HepG2 (cell line): ENCODE measurements around the gene AHRR. TPM values are rescaled to one million over a fixed set of nuclear protein-coding genes. Genes with fewer than 3 reads are reported as not detected.
"Not testable (repeated sequence)": the region's sequence is repeated elsewhere in the genome, so short reads cannot be mapped to it uniquely, and the experiment has no call there.

Source experiments
- ATAC-seq: fragments of 200-7000 bp; cut with Tn5 transposase; 3 replicates; pipeline ENCODE4 v1.9.1; 2020; ENCODE audit warnings: mild to moderate bottlenecking, moderate library complexity
- BruUV-seq: library from RNA; stranded (reverse); fragments of 400-500 nt; replicated peaks from 2 replicates; lab custom pipeline; 2021; lab: Mats Ljungman, UMichigan
- CTCF ChIA-PET: fragments of 300-600 bp; formaldehyde crosslinking; extraction: SDS; loops from one replicate; lab custom pipeline; 2021; ENCODE audit warnings: low total read pairs, inconsistent platforms, low intra/inter-chr PET ratio; lab: Yijun Ruan, JAX
- POLR2A ChIA-PET: fragments of 350-600 bp; sonication (Branson Sonifier 250); formaldehyde crosslinking; loops from one replicate; lab custom pipeline; 2020; ENCODE audit warnings: antibody characterized with exemption, inconsistent platforms; lab: Yijun Ruan, JAX
- DNase-seq: peaks from one replicate; pipeline ENCODE4 v3.0.0-alpha.2; 2015; ENCODE audit warnings: low spot score
- FAIRE-seq: peaks from 3 replicates; lab custom pipeline; 2011; peaks lifted over from hg19 to GRCh38; lab: Jason Lieb, UNC
- H2AFZ ChIP-seq: one replicate; pipeline ENCODE4 v1.6.1; 2011; ENCODE audit warnings: low read length, inconsistent platforms
- H3K27ac ChIP-seq: fragments of 300-600 bp; 3 replicates; pipeline ENCODE4 v1.8.0; 2011; ENCODE audit warnings: mixed run types, mild to moderate bottlenecking, mixed read lengths, low read length, inconsistent platforms; ENCODE audit not compliant: insufficient read depth; ENCODE audit errors: extremely low read length
- H3K27me3 ChIP-seq, 2 experiments: fragments of 200-600 bp in 1 of 2; 2 replicates in 1 of 2; 3 replicates in 1 of 2; pipeline versions ENCODE4 v1.6.0 to v1.8.0; 2011; ENCODE audit warnings: low read length in 2 of 2, mild to moderate bottlenecking in 2 of 2, moderate library complexity in 2 of 2, inconsistent platforms in 1 of 2; ENCODE audit not compliant: insufficient read depth in 2 of 2, control insufficient read depth in 1 of 2
- H3K36me3 ChIP-seq, 2 experiments: fragments of 200-600 bp in 1 of 2; replicated peaks in 1 of 2; 2 replicates in 1 of 2; 3 replicates in 1 of 2; pipeline versions ENCODE4 v1.5.1 to v1.8.0; 2011; ENCODE audit warnings: low read length in 2 of 2, inconsistent platforms in 1 of 2; ENCODE audit not compliant: insufficient read depth in 2 of 2, control insufficient read depth in 1 of 2
- H3K4me1 ChIP-seq: 2 replicates; pipeline ENCODE4 v1.5.1; 2012; ENCODE audit warnings: low read length, inconsistent platforms; ENCODE audit not compliant: insufficient read depth
- H3K4me2 ChIP-seq: 2 replicates; pipeline ENCODE4 v1.6.0; 2011; ENCODE audit warnings: low read depth, low read length, inconsistent platforms
- H3K4me3 ChIP-seq, 3 experiments: fragments of 200-600 bp in 1 of 3; sonication (generic), shearing (Covaris generic) in 1 of 3; replicated peaks in 1 of 3; 2 replicates each; pipeline ENCODE4 v1.5.1; 2011 to 2016; ENCODE audit warnings: low read length in 3 of 3, inconsistent platforms in 2 of 3, low read depth in 2 of 3, mild to moderate bottlenecking in 2 of 3, control low read depth in 1 of 3, mixed read lengths in 1 of 3; ENCODE audit not compliant: insufficient read depth in 1 of 3
- H3K79me2 ChIP-seq: one replicate; pipeline ENCODE4 v1.6.1; 2011; ENCODE audit warnings: low read length, inconsistent platforms; ENCODE audit not compliant: insufficient read depth
- H3K9ac ChIP-seq: 2 replicates; pipeline ENCODE4 v1.6.0; 2011; ENCODE audit warnings: mild to moderate bottlenecking, low read depth, low read length, inconsistent platforms; ENCODE audit not compliant: insufficient read depth
- H3K9me3 ChIP-seq: 2 replicates; pipeline ENCODE4 v1.5.1; 2012; ENCODE audit warnings: mild to moderate bottlenecking, low read length
- H4K20me1 ChIP-seq: 2 replicates; pipeline ENCODE4 v1.6.0; 2011; ENCODE audit warnings: inconsistent platforms, mild to moderate bottlenecking, low read length, moderate library complexity; ENCODE audit not compliant: insufficient read depth
- ATRX ChIP-seq: sonication (generic); formaldehyde crosslinking; IDR thresholded peaks from 2 replicates; pipeline ENCODE4 v1.4.0; 2020; ENCODE audit warnings: missing genetic modification reagents, borderline replicate concordance
- HMG20A ChIP-seq: IDR thresholded peaks from 2 replicates; pipeline ENCODE4 v1.6.1; 2016; ENCODE audit warnings: borderline replicate concordance
- JUND ChIP-seq: sonication (generic); formaldehyde crosslinking; IDR thresholded peaks from 2 replicates; pipeline ENCODE4 v1.8.0; 2022; ENCODE audit warnings: mild to moderate bottlenecking, missing genetic modification reagents
- NR2F6 ChIP-seq, 2 experiments: IDR thresholded peaks; 2 replicates each; pipeline ENCODE4 v1.6.1; 2016; ENCODE audit warnings: antibody characterized with exemption in 1 of 2, mild to moderate bottlenecking in 1 of 2
- POGZ ChIP-seq: sonication (generic); formaldehyde crosslinking; IDR thresholded peaks from 2 replicates; pipeline ENCODE4 v1.4.0; 2020; ENCODE audit warnings: mild to moderate bottlenecking, missing genetic modification reagents
- RXRB ChIP-seq: IDR thresholded peaks from 2 replicates; pipeline ENCODE4 v1.6.1; 2016; ENCODE audit warnings: borderline replicate concordance, missing genetic modification reagents, missing compliant biosample characterization
- SALL1 ChIP-seq: sonication (generic); formaldehyde crosslinking; IDR thresholded peaks from 2 replicates; pipeline ENCODE4 v1.8.0; 2022; ENCODE audit warnings: mild to moderate bottlenecking, missing genetic modification reagents
- ZNF260 ChIP-seq: sonication (generic); formaldehyde crosslinking; IDR thresholded peaks from 2 replicates; pipeline ENCODE4 v1.4.0; 2020; ENCODE audit warnings: missing genetic modification reagents, low read depth, mild to moderate bottlenecking, borderline replicate concordance
- ZNF333 ChIP-seq: sonication (generic); formaldehyde crosslinking; IDR thresholded peaks from 2 replicates; pipeline ENCODE4 v1.4.0; 2020; ENCODE audit warnings: mild to moderate bottlenecking, missing genetic modification reagents, borderline replicate concordance
- WGBS: methylation state at CpG from one replicate; pipeline ENCODE4 v1.1.6; 2017; ENCODE audit warnings: low lambda C conversion rate; 5-methylcytosine and 5-hydroxymethylcytosine counted together
- in situ Hi-C: cut with HindIII; loops from 2 replicates; pipeline ENCODE4 v1.10.0; 2017; ENCODE audit warnings: low pct_unique_long_range_greater_than_20kb; ENCODE audit not compliant: extremely low pct_ligation_motif_present
- intact Hi-C: fragments of 100-400 bp; cut with micrococcal nuclease; formaldehyde crosslinking; loops from one replicate; pipeline ENCODE4 v1.10.0; 2022; ENCODE audit not compliant: unreplicated experiment
- polyA plus RNA-seq, 8 experiments: library from polyadenylated mRNA; depleted of rRNA in 3 of 8; stranded (reverse) in 7 of 8; unstranded in 1 of 8; fragments of >200 nt; fragmentation: Illumina TruSeq in 4 of 8; extraction: Trizol in 4 of 8; gene quantifications; 2 replicates each; pipeline versions ENCODE4 v1.2.1 to v1.2.3, GENCODE V29; 2011 to 2016; ENCODE audit warnings: low read depth in 4 of 8, missing spikeins in 1 of 8, mixed read lengths in 1 of 8; ENCODE audit not compliant: insufficient read depth in 1 of 8
- total RNA-seq, 5 experiments: library from RNA; depleted of rRNA; stranded (reverse); fragments of >200 nt; fragmentation: Illumina TruSeq; extraction: Trizol; gene quantifications; 2 replicates each; pipeline ENCODE4 v1.2.3, GENCODE V29; 2016; ENCODE audit warnings: low read depth in 1 of 5
- TF ChIP-seq, protein P1 (sequence below): sonication (generic); formaldehyde crosslinking; IDR thresholded peaks from 2 replicates; pipeline ENCODE4 v1.4.0; 2020; ENCODE audit warnings: missing genetic modification reagents
- TF ChIP-seq, protein P2 (sequence below): sonication (generic); formaldehyde crosslinking; IDR thresholded peaks from 2 replicates; pipeline ENCODE4 v1.9.0; 2021; ENCODE audit warnings: missing genetic modification reagents, mild to moderate bottlenecking, borderline replicate concordance

The AHRR gene
- total and polyA plus RNA-seq, 2 of the 13 experiments (the other 11 are each of a cell fraction or from before 2014, with no cell fraction given), result 0.28 to 0.35 TPM

DNA sequence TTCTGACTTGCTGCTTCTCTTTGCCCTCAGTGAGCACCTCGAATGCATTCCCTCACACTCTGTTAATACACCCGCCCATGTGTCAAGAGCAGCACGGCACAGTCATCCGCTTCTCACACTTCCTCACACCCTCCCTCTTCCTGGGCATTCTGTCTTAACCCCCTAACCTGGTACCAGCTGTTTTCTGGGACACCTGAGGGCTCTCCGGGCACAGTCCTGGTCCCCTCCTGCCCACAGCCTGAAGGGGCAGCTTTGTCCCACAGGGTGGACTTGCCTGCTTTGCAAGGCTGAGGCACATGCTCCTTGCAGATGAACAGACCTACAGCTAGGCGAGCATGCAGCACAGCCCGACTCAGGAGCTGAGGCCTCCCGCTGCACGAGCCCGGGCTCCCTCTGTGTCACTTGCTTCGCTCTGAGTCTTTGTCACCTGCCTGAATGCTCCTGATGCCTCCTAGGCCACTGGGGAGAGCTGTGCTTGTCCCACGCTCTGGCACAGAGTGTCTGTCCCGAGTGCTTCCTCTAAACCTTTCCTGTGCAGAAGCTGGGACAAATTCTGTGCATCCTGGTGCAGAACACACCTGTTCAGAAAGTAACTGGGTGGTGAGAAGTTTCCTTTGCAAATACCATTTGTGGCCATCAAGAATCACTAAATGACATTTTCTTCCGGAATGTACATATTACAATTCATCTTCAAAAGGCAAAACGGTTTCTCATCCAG lies 47.8 kb downstream of the AHRR start (continued):
- TF ChIP-seq, protein P1, sequence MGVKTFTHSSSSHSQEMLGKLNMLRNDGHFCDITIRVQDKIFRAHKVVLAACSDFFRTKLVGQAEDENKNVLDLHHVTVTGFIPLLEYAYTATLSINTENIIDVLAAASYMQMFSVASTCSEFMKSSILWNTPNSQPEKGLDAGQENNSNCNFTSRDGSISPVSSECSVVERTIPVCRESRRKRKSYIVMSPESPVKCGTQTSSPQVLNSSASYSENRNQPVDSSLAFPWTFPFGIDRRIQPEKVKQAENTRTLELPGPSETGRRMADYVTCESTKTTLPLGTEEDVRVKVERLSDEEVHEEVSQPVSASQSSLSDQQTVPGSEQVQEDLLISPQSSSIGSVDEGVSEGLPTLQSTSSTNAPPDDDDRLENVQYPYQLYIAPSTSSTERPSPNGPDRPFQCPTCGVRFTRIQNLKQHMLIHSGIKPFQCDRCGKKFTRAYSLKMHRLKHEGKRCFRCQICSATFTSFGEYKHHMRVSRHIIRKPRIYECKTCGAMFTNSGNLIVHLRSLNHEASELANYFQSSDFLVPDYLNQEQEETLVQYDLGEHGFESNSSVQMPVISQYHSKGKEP (CRISPR knock-in tag), result no peak
- no peak for TF ChIP-seq ZNF333 (CRISPR knock-in tag)
- no peak for TF ChIP-seq ATRX (CRISPR knock-in tag)
- TF ChIP-seq SALL1 (CRISPR knock-in tag), result no peak
- TF ChIP-seq, protein P2, sequence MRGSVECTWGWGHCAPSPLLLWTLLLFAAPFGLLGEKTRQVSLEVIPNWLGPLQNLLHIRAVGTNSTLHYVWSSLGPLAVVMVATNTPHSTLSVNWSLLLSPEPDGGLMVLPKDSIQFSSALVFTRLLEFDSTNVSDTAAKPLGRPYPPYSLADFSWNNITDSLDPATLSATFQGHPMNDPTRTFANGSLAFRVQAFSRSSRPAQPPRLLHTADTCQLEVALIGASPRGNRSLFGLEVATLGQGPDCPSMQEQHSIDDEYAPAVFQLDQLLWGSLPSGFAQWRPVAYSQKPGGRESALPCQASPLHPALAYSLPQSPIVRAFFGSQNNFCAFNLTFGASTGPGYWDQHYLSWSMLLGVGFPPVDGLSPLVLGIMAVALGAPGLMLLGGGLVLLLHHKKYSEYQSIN (CRISPR knock-in tag), result no peak
- no peak for TF ChIP-seq RXRB (CRISPR knock-in tag)
- no peak for TF ChIP-seq POGZ
- TF ChIP-seq HMG20A (CRISPR knock-in tag), result no peak
- no peak for TF ChIP-seq ZNF260 (CRISPR knock-in tag)
- TF ChIP-seq NR2F6 (IDR thresholded peaks at IDR 0.05), result no peak
- TF ChIP-seq NR2F6 (CRISPR knock-in tag; IDR thresholded peaks at IDR 0.05), result no peak
- TF ChIP-seq JUND (CRISPR knock-in tag), result no peak

DNA sequence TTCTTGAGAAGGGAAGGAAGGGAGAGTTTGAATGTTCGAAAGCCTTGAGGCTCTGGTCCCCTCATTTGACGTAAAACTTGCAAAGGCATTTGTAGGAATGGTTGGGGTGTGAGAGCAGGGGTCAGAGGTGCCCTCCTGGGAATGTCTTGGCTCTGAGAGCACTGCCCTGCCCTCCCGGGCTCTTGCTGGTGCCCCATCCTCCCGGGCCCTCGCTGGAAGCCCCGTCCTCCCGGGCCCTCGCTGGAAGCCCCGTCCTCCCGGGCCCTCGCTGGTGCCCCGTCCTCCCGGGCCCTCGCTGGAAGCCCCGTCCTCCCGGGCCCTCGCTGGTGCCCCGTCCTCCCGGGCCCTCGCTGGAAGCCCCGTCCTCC lies 48.3 kb downstream of the AHRR start:
- H3K79me2 ChIP-seq, CTCF ChIA-PET, ATAC-seq, FAIRE-seq, POLR2A ChIA-PET, H3K27ac ChIP-seq, H2AFZ ChIP-seq, DNase-seq, H3K4me3 ChIP-seq, H3K36me3 ChIP-seq, H3K9me3 ChIP-seq, H3K27me3 ChIP-seq, H3K9ac ChIP-seq, in situ Hi-C loops, H3K4me1 ChIP-seq, H3K4me2 ChIP-seq, BruUV-seq, H4K20me1 ChIP-seq, intact Hi-C loops: not testable (repeated sequence)
- WGBS, result 88% methylated on average over 20 of the region's 21 CpGs
